GM15510 (cell line): ENCODE data around the gene IL6ST.
A peak's percentile ranks its signal among the peaks of the same experiment; 100 is the strongest.

Experiments used
- POLR2A ChIP-seq: IDR thresholded peaks from 3 replicates; pipeline ENCODE4 v1.6.1; 2011; ENCODE audit warnings: borderline replicate concordance; ENCODE audit not compliant: insufficient read length; ENCODE audit errors: extremely low read depth

The IL6ST gene

DNA sequence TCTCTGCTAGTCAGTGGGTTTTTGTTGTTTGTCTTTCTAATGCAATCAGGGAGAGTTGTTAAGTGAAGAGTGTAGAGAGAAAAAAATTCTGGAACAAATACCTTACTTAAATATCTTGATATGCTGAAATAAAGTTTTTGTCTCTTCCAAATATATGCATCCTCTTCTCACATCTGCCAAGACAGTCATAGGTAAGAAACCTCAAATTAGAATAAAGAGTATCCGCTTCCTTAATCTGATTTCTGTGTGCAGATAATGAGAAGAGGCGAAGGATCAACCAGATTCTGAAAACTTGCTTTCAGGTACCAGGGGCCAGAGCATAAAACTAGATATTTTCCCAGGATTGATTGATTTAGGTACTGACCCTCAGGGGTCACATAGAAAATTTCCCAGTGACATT is 11.3 kb upstream of the IL6ST start:
- no peak for TF ChIP-seq POLR2A

GRCh38 chr5:56004874-56005273 is 10.1 kb upstream of the IL6ST start:
- no peak for TF ChIP-seq POLR2A

- no peak for TF ChIP-seq POLR2A
Measured at GRCh38 chr5:56003679-56004078, 8.9 kb upstream of the IL6ST start.

DNA sequence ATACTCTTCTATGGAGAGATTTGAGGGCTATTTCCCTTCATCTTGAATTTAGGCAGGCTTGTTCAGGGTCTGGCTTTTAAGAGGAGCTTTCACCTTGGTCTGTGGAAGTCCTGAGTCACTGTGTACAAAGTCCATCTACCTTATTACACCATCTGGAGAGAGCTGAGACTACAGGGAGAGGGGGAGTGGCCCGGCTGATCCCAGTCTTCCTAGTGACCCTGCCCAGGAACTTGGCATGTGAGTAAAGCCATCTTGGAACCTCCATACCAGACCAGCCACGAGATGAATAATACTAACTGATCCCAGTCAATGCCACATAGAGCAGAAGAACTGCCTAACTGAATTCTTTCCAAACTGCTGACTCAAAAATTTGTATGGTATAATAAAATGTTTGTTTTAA is 8.4 kb upstream of the IL6ST start:
- no peak for TF ChIP-seq POLR2A

GRCh38 chr5:56002303-56002702 is 7.5 kb upstream of the IL6ST start:
- TF ChIP-seq POLR2A = no peak

GRCh38 chr5:55998966-55999365 is 4.2 kb upstream of the IL6ST start:
- TF ChIP-seq POLR2A = no peak

DNA sequence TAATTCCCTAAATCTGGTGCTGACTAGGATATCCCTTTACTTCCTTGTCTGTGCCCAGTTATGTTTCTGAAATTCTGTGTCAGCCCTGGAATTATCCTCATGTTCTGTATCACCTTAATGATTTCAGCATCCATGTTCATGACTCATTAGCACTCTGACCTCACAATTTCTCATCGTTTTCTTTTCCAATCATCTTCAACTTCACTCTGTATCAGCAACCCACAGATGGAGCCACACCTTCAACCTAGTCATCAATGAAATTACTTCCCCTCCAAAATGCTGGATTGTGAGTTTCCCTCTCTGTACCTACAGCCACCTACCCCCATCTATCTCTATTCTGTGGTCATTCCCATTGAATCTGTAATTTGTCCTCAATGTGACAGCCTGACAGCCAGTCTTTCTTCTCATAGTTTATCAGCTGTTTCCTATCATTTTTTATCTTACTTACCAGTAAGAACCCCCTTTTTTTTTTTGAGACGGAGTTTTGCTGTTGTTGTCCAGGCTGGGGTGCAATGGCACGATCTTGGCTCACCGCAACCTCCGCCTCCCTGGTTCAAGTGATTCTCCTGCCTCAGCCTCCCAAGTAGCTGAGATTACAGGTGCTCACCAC is 3.1 kb upstream of the IL6ST start:
- TF ChIP-seq POLR2A = no peak

DNA sequence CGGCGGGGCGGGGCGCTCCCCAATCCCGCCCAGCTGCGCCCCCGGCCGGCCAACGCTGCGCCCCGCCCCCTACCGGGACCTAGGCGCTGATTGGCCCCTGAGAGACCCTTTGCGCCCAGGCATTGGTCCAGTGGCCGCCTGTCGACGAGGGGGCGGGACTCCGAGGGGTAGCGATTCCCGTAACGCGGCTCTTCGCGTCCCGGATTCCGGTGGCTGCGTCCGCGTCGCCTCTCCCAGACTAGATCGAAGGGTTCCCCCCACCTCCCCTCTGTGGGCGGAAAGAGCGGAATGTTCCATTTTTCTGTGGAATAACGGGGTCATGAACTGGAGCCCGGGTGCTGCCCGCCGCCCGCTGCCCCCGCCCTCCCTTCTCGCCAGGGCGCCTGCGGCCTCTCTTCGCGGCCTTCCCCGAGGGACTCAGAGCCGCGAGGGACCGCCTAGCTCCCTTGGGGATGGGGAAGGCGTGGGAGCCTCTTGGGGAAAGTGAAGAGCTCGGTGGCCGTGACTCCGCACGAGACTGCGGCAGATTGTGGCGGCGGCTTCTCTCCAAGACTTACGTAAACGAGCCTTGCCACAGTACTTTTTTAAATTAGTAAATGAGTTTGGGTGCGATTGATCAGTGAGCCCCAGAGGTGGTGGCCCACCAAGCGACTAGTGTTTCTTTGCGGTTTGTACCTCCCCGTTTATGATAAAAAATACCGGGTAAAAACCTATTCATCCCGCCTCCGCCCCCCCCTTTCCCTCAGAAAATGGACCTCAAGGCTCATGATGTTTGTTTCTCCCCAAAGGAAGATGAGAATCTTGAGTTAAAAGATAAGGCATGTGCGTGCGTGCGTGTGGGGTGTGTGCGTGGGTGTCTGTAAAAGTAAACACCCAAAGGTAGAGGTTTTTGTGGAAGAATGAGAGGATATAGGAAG is 493 bp upstream of the IL6ST start:
- TF ChIP-seq POLR2A = peak; percentile 67

- TF ChIP-seq POLR2A = no peak
Measured at GRCh38 chr5:55993731-55994494, 850 bp downstream of the IL6ST start.

DNA sequence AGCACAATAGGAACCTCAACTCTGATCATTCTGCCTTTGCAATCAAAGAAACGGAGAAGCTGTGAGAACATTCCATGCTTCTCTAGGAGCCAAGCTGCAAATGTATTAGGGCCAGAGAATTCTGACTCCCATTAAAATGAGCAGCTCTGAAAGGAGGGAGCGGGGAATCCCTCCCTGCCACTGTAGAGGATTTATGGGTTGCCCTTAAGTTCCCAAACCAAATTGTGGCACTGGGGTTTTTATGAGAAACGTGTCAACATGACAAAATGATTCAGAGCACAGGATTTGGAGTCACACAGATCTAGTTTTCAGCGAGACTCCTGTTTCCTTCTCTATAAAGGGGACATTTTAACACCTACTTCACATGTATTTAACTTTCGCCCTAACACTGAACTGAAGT is 1.8 kb downstream of the IL6ST start:
- TF ChIP-seq POLR2A = no peak

GRCh38 chr5:55991768-55992486 is 2.8 kb downstream of the IL6ST start:
- TF ChIP-seq POLR2A = no peak

GRCh38 chr5:55989860-55990259 is 4.9 kb downstream of the IL6ST start:
- TF ChIP-seq POLR2A = no peak

DNA sequence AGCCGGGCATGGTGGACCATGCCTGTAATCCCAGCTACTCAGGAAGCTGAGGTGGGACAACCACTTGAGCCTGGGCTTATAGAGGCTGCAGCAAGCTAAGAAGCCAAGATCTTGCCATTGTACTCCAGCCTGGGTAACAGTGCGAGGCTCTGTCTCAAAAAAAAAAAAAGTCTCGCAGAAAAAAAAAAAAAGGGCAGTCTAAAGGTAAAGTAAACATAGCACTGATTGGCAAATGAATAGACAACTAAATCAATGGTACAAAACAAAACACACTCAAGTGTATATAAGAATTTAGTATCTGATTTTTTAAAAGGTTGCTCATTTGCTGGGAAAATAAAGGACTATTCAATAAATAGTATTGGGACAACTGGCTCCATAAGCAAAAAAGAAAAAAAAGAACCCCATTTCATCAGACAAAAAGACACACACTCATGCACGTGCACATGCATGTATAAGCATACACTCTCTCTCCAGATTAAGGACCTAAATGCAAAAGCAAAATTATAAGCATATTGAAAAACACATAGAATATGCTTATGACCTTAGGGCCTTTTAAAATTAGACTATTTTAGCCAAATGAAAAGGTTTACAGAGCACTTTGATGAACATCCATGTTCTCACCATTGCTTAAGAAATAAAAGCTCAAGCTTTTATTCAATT is 5.7 kb downstream of the IL6ST start:
- TF ChIP-seq POLR2A = no peak

DNA sequence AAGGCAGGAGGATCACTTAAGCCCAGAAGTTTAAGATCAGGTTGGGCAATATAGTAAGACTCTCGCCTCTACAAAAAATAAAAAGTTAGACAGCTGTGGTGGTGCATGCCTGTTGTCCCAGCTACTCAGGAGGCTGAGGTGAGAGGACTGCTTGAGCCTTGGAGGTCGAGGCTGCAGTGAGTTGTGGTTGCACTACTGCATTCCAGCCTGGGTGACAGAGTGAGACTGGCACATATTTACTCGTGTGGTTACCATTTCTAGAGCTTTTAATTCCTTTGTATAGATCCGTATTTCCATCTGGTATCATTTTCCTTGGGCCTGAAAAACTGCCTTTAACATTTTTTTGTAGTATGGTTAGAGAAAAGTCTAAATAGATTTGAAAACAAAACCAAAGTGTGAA is 7.8 kb downstream of the IL6ST start:
- TF ChIP-seq POLR2A = no peak
